H1 (cell line): ENCODE results near the gene MINPP1. TPM values are rescaled to one million over a fixed set of nuclear protein-coding genes. Genes with fewer than 3 reads are reported as not detected.
"Not testable (repeated sequence)": the region's sequence is repeated elsewhere in the genome, so short reads cannot be mapped to it uniquely, and the experiment has no call there.

Experiments
- CTCF ChIA-PET: fragments of 300-600 bp; sonication (Branson Sonifier 250); formaldehyde crosslinking; loops from one replicate; lab custom pipeline; 2021; ENCODE audit not compliant: partially characterized antibody; lab: Charles Lee
- POLR2A ChIA-PET: fragments of 300-600 bp; sonication (Branson Sonifier 250); formaldehyde crosslinking; loops from one replicate; lab custom pipeline; 2021; ENCODE audit warnings: inconsistent platforms; ENCODE audit not compliant: partially characterized antibody; lab: Charles Lee
- DNase-seq, 2 experiments: peaks; one replicate each; pipeline versions ENCODE4 v3.0.0 to v3.0.0-alpha.2; 2010 to 2022; ENCODE audit warnings: low spot score in 2 of 2, low read depth in 1 of 2, mixed read lengths in 1 of 2
- FAIRE-seq: peaks from 2 replicates; lab custom pipeline; 2011; peaks lifted over from hg19 to GRCh38; lab: Jason Lieb, UNC
- H2AFZ ChIP-seq: 2 replicates; pipeline ENCODE4 v1.8.1; 2012; ENCODE audit warnings: low read length, inconsistent platforms
- H2AK5ac ChIP-seq: 2 replicates; pipeline ENCODE4 v1.6.1; 2013; ENCODE audit warnings: low read depth, low read length
- H2BK120ac ChIP-seq: replicated peaks from 2 replicates; pipeline ENCODE3; 2013; ENCODE audit warnings: low read depth, low read length, inconsistent platforms
- H2BK12ac ChIP-seq: 2 replicates; pipeline ENCODE4 v1.6.1; 2013; ENCODE audit warnings: low read depth, low read length
- H2BK15ac ChIP-seq: 2 replicates; pipeline ENCODE4 v1.6.1; 2013; ENCODE audit warnings: low read length
- H2BK20ac ChIP-seq: 2 replicates; pipeline ENCODE4 v1.6.1; 2013; ENCODE audit warnings: low read length
- H2BK5ac ChIP-seq: 2 replicates; pipeline ENCODE4 v1.6.1; 2013; ENCODE audit warnings: low read depth, low read length
- H3K14ac ChIP-seq: 2 replicates; pipeline ENCODE4 v1.6.1; 2013; ENCODE audit warnings: inconsistent platforms; ENCODE audit not compliant: insufficient read length
- H3K18ac ChIP-seq: 2 replicates; pipeline ENCODE4 v1.6.1; 2013; ENCODE audit warnings: low read length; ENCODE audit errors: extremely low read depth
- H3K23ac ChIP-seq: 2 replicates; pipeline ENCODE4 v1.6.1; 2013; ENCODE audit warnings: inconsistent platforms; ENCODE audit not compliant: insufficient read length
- H3K23me2 ChIP-seq: 2 replicates; pipeline ENCODE4 v1.6.1; 2013; ENCODE audit warnings: low read depth, low read length
- H3K27ac ChIP-seq: 2 replicates; pipeline ENCODE4 v1.6.1; 2011; ENCODE audit warnings: low read depth, low read length, inconsistent platforms
- H3K27me3 ChIP-seq, 4 experiments: replicated peaks in 1 of 4; 1 replicate in 1 of 4; 2 replicates in 3 of 4; pipeline versions ENCODE4 v1.6.1 to v1.8.1; 2011 to 2013; ENCODE audit warnings: low read length in 3 of 4, mild to moderate bottlenecking in 3 of 4, inconsistent platforms in 2 of 4, mixed read lengths in 2 of 4, moderate library complexity in 1 of 4; ENCODE audit not compliant: control insufficient read depth in 3 of 4, insufficient read depth in 3 of 4; ENCODE audit errors: extremely low read depth in 1 of 4
- H3K36me3 ChIP-seq, 4 experiments: 2 replicates each; pipeline versions ENCODE4 v1.6.1 to v1.8.1; 2011 to 2013; ENCODE audit warnings: mild to moderate bottlenecking in 4 of 4, low read length in 3 of 4, moderate library complexity in 2 of 4, control low read depth in 1 of 4, inconsistent platforms in 1 of 4; ENCODE audit not compliant: insufficient read depth in 4 of 4, control insufficient read depth in 2 of 4
- H3K4ac ChIP-seq: replicated peaks from 2 replicates; pipeline ENCODE3; 2013; ENCODE audit warnings: low read length, low read depth, mixed read lengths, inconsistent platforms; ENCODE audit not compliant: insufficient read length
- H3K4me1 ChIP-seq, 4 experiments: replicated peaks in 1 of 4; 1 replicate in 1 of 4; 2 replicates in 3 of 4; pipeline versions ENCODE4 v1.6.1 to v1.8.1; 2011 to 2013; ENCODE audit warnings: low read length in 3 of 4, inconsistent platforms in 2 of 4, mixed read lengths in 1 of 4; ENCODE audit not compliant: insufficient read depth in 4 of 4, control insufficient read depth in 3 of 4
- H3K4me2 ChIP-seq, 2 experiments: 2 replicates each; pipeline versions ENCODE4 v1.6.1 to v1.8.1; 2011 to 2013; ENCODE audit warnings: low read depth in 2 of 2, low read length in 2 of 2, control low read depth in 1 of 2, inconsistent platforms in 1 of 2, mild to moderate bottlenecking in 1 of 2; ENCODE audit not compliant: insufficient read depth in 1 of 2
- H3K4me3 ChIP-seq, 4 experiments: fragments of 200-600, 300-600 bp in 1 of 4; sonication (generic), shearing (Covaris generic), sonication (Bioruptor Twin) in 1 of 4; 2 replicates each; pipeline versions ENCODE4 v1.5.1 to v1.8.1; 2011 to 2016; ENCODE audit warnings: low read length in 4 of 4, low read depth in 3 of 4, control low read depth in 2 of 4, inconsistent platforms in 2 of 4, mild to moderate bottlenecking in 2 of 4, mixed read lengths in 1 of 4, moderate library complexity in 1 of 4; ENCODE audit not compliant: insufficient read depth in 2 of 4; ENCODE audit errors: extremely low read depth in 1 of 4
- H3K56ac ChIP-seq: replicated peaks from 2 replicates; pipeline ENCODE3; 2013; ENCODE audit warnings: low read depth, mild to moderate bottlenecking, mixed read lengths, low read length, inconsistent platforms; ENCODE audit not compliant: insufficient read length
- H3K79me1 ChIP-seq: 2 replicates; pipeline ENCODE4 v1.6.1; 2013; ENCODE audit warnings: low read depth, low read length, control low read depth
- H3K79me2 ChIP-seq, 2 experiments: 2 replicates each; pipeline versions ENCODE4 v1.6.1 to v1.8.1; 2012 to 2013; ENCODE audit warnings: low read length in 2 of 2, mild to moderate bottlenecking in 2 of 2, inconsistent platforms in 1 of 2; ENCODE audit not compliant: insufficient read depth in 2 of 2, control insufficient read depth in 1 of 2
- H3K9ac ChIP-seq, 4 experiments: replicated peaks in 1 of 4; 1 replicate in 1 of 4; 2 replicates in 3 of 4; pipeline versions ENCODE4 v1.6.1 to v1.8.1; 2011 to 2013; ENCODE audit warnings: low read depth in 3 of 4, low read length in 3 of 4, control low read depth in 2 of 4, mild to moderate bottlenecking in 2 of 4, moderate library complexity in 2 of 4, inconsistent platforms in 1 of 4; ENCODE audit errors: extremely low read depth in 1 of 4
- H3K9me3 ChIP-seq, 2 experiments: 2 replicates each; pipeline versions ENCODE4 v1.6.1 to v1.8.1; 2012 to 2013; ENCODE audit warnings: mild to moderate bottlenecking in 2 of 2, moderate library complexity in 2 of 2, control low read depth in 1 of 2, inconsistent platforms in 1 of 2, low read depth in 1 of 2, low read length in 1 of 2, mixed read lengths in 1 of 2; ENCODE audit not compliant: insufficient read depth in 2 of 2
- H4K20me1 ChIP-seq, 2 experiments: replicated peaks in 1 of 2; 2 replicates each; pipeline versions ENCODE3 to v1.8.1; 2011 to 2013; ENCODE audit warnings: inconsistent platforms in 2 of 2, low read length in 2 of 2, mild to moderate bottlenecking in 1 of 2; ENCODE audit not compliant: insufficient read depth in 2 of 2, control insufficient read depth in 1 of 2
- H4K5ac ChIP-seq: 2 replicates; pipeline ENCODE4 v1.6.1; 2013; ENCODE audit warnings: low read length, low read depth, mixed read lengths, inconsistent platforms; ENCODE audit not compliant: insufficient read length
- H4K8ac ChIP-seq: 2 replicates; pipeline ENCODE4 v1.8.0; 2013; ENCODE audit warnings: mild to moderate bottlenecking, moderate library complexity, low read length, inconsistent platforms; ENCODE audit not compliant: insufficient read depth; ENCODE audit errors: extremely low read depth
- H4K91ac ChIP-seq: replicated peaks from 2 replicates; pipeline ENCODE3; 2013; ENCODE audit warnings: low read length, mixed read lengths, inconsistent platforms; ENCODE audit not compliant: insufficient read length
- WGBS, 2 experiments: shearing (Covaris generic) in 1 of 2; methylation state at CpG; one replicate each; pipeline versions ENCODE4 v1.1.6 to v1.1.7; 2013 to 2015; ENCODE audit warnings: low lambda C conversion rate in 2 of 2, mixed read lengths in 2 of 2, inconsistent platforms in 1 of 2, low coverage in 1 of 2, missing lambda C conversion rate in 1 of 2; ENCODE audit not compliant: insufficient replicate concordance in 2 of 2, insufficient coverage in 1 of 2, insufficient read length in 1 of 2; ENCODE audit errors: extremely low coverage in 1 of 2, missing lambda C conversion rate in 1 of 2; 5-methylcytosine and 5-hydroxymethylcytosine counted together
- polyA plus RNA-seq, 7 experiments: library from polyadenylated mRNA; depleted of rRNA in 3 of 7; stranded (reverse) in 5 of 7; unstranded in 2 of 7; fragments of >200 nt in 5 of 7; fragments of 200-250 nt in 2 of 7; gene quantifications; 1 replicate in 5 of 7; 2 replicates in 1 of 7; 4 replicates in 1 of 7; pipeline versions ENCODE4 v1.2.1 to v1.2.3, GENCODE V29; 2011 to 2013; ENCODE audit warnings: missing spikeins in 2 of 7, mixed read lengths in 2 of 7
- total RNA-seq: library from RNA; stranded (reverse); fragmentation: NEBNext Ultra II Directional; extraction: Animal tissue kit (Norgen Biotek cat#: 25700); gene quantifications from 2 replicates; pipeline ENCODE4 v1.2.1, GENCODE V29; 2021

MINPP1 gene
- total and polyA plus RNA-seq, 2 of the 8 experiments (the other 6 are each of a cell fraction or from before 2014, with no cell fraction given) = 13.6 to 27.2 TPM

GRCh38 chr10:87456586-87457220, 48.0 kb upstream of the MINPP1 start:
- H3K27me3 ChIP-seq, H3K4me2 ChIP-seq, H4K8ac ChIP-seq, POLR2A ChIA-PET, H2BK20ac ChIP-seq, H2AFZ ChIP-seq, CTCF ChIA-PET, H2BK120ac ChIP-seq, H3K23me2 ChIP-seq, H3K79me1 ChIP-seq, H2BK12ac ChIP-seq, H3K18ac ChIP-seq, DNase-seq, H3K36me3 ChIP-seq, H3K4me1 ChIP-seq, FAIRE-seq, H3K9me3 ChIP-seq, H3K4ac ChIP-seq, H4K91ac ChIP-seq, H2AK5ac ChIP-seq, H3K79me2 ChIP-seq, H4K20me1 ChIP-seq, H3K9ac ChIP-seq, H4K5ac ChIP-seq, H2BK15ac ChIP-seq, H3K4me3 ChIP-seq, H2BK5ac ChIP-seq, H3K23ac ChIP-seq, H3K27ac ChIP-seq, H3K56ac ChIP-seq, H3K14ac ChIP-seq: not testable (repeated sequence)
- WGBS, 2 experiments = no CpG with 5 or more reads among the region's 1 CpG

DNA sequence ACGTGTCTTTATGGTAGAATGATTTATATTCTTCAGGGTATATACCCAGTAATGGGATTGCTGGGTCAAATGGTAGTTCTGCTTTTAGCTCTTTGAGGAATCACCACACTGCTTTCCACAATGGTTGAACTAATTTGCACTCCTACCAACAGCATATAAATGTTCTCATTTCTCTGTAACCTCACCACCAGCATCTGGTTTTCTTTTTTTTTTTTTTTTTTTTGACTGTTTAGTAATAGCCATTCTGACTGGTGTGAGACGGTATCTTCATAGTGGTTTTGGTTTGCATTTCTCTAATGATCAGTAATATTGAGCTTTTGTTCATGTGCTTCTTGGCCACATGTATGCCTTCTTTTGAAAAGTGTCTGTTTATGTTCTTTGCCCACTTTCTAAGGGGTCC, 42.9 kb upstream of the MINPP1 start:
- H3K18ac ChIP-seq, H3K36me3 ChIP-seq, H2BK120ac ChIP-seq, H2BK5ac ChIP-seq, H3K4ac ChIP-seq, H3K4me3 ChIP-seq, H3K14ac ChIP-seq, H2AFZ ChIP-seq, H4K8ac ChIP-seq, H3K9ac ChIP-seq, H3K23ac ChIP-seq, H2AK5ac ChIP-seq, H3K79me2 ChIP-seq, H3K9me3 ChIP-seq, FAIRE-seq, H3K27ac ChIP-seq, H3K27me3 ChIP-seq, H3K4me2 ChIP-seq, H2BK20ac ChIP-seq, H4K20me1 ChIP-seq, DNase-seq, H2BK12ac ChIP-seq, H2BK15ac ChIP-seq, POLR2A ChIA-PET, H4K5ac ChIP-seq, H3K23me2 ChIP-seq, CTCF ChIA-PET, H3K56ac ChIP-seq, H3K4me1 ChIP-seq, H4K91ac ChIP-seq, H3K79me1 ChIP-seq: not testable (repeated sequence)
- WGBS, 2 experiments = no CpG with 5 or more reads among the region's 2 CpGs
